HG03460 (cell line): ENCODE measurements around the gene NBEAL2.

Source experiments
- ATAC-seq: cut with Tn5 transposase; IDR thresholded peaks from one replicate; pipeline ENCODE4 v1.9.1; 2021; ENCODE audit not compliant: unreplicated experiment

NBEAL2 gene

GRCh38 chr3:47041114-47041513, 61.6 kb downstream of the NBEAL2 start:
- ATAC-seq, result no peak

GRCh38 chr3:47042231-47042791, 62.8 kb downstream of the NBEAL2 start:
- no peak for ATAC-seq

GRCh38 chr3:47047069-47047468, 67.6 kb downstream of the NBEAL2 start:
- no peak for ATAC-seq

- ATAC-seq, result no peak
Measured at GRCh38 chr3:47047673-47048072, 68.2 kb downstream of the NBEAL2 start.

DNA sequence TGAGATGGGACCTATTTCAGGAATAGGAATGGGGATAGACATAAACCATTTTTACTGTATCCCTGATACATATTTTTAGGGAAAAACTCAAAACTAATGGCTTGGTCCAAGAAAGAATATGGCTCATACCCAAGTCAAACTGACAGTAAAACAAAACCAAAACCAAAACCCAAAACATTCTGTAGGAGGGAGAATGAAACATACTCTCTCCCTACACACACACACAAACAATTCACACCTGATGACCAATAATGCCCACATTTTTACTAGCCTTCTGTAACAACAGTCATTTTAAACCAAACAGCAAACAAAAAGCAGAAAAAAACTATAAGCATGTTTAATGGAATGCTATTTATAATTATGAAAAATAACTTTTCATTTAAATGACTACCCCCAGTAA, 74.9 kb downstream of the NBEAL2 start:
- ATAC-seq, result no peak

DNA sequence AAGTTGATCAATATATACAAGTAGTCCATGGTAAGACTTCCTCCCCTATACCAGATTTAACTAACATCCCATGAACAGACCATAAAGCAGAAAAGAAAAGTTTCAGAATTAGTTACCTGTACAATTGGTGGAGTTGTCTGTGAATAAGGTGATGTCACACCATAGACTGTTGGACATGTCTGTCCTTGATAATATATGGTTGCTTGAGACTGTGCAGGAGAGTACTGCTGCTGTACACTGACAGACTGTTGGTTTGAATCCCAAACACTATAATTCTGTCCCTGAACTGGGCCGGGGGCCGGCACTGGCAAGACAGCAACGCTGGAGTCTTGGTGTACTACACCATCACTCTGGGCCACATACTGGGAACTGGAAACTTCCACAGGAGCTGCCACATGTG, 77.2 kb downstream of the NBEAL2 start:
- no peak for ATAC-seq

DNA sequence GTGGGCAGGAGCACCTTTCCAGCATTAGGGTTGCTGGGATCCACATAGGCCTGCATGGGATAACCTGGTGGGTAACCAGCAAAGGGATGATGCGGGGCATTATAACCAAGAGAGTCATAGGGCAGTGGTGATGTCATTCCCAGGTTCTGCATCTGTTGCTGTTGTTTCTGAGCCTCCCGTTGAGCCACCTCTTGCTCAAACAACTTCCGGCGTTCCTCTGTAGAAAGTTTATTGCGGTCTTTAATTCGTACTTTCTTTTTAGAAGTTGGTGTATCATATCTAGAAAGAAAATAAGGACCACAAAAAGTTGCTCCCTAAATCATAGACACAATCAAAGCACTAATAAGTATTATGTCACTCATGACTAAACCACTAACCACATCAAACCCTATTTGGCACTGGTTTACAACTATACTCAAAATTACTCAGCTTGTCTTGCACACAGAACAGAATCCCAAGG, 77.8 kb downstream of the NBEAL2 start:
- ATAC-seq, result no peak
